ENCODE results near the gene PPP1R3F. TPM values are rescaled to one million over a fixed set of nuclear protein-coding genes. Genes with fewer than 3 reads are reported as not detected.

The PPP1R3F gene
- total RNA-seq, 4 donors from 2014 or later, result 4.2 to 10.7 (median 8.0) TPM

- H3K4me3 ChIP-seq, result no peak within 1 kb of the TSS
- H3K9me3 ChIP-seq, result no peaks in the 10 kb centered on the region
- H3K36me3 ChIP-seq, result no peaks in the 10 kb centered on the region
- intact Hi-C loops (cut with DNase I), result no loop called here
- TF ChIP-seq POLR2A (IDR thresholded peaks at IDR 0.05) (no peak), CTCF (IDR thresholded peaks at IDR 0.05) (no peak)
- H3K27ac ChIP-seq, result no peak within 1 kb of the TSS
- 71 to 80% methylated on average over 6 to 9 of the region's 9 CpGs for WGBS, 2 donors
- no peak for DNase-seq
- H3K4me1 ChIP-seq, result peaks cover 3 to 27% (median 4%) of the 10 kb centered on the region in 3 donors
- no peaks in the 10 kb centered on the region for H3K27me3 ChIP-seq
These were observed 36.4 kb upstream of the PPP1R3F start, which contains the start of gene CACNA1F for GRCh38 chrX:49233176-49233575. TSS of gene CACNA1F (minus strand) at chrX:49233340. CDS start at chrX:49233309, 31 bp downstream.

GRCh38 chrX:49233887-49234555 lies 35.6 kb upstream of the PPP1R3F start:
- no peak for DNase-seq
- Histone ChIP-seq H3K4me1 (peaks cover 3 to 27% (median 4%) of the 10 kb centered on the region in 3 donors), H3K4me3 (no peak overlapping the region), H3K27ac (no peak overlapping the region), H3K9me3 (no peaks in the 10 kb centered on the region), H3K27me3 (no peaks in the 10 kb centered on the region), H3K36me3 (no peaks in the 10 kb centered on the region)
- 44 to 83% methylated on average over 3 to 37 of the region's 56 CpGs for WGBS, 2 donors
- intact Hi-C loops (cut with DNase I), result no loop called here
- TF ChIP-seq POLR2A (IDR thresholded peaks at IDR 0.05) (no peak), CTCF (IDR thresholded peaks at IDR 0.05) (no peak)

- WGBS, 2 donors, result 69 to 88% methylated on average over 6 to 9 of the region's 9 CpGs
- Histone ChIP-seq H3K4me1 (peaks cover 0 to 14% (median 3%) of the 10 kb centered on the region in 3 donors), H3K36me3 (peaks cover 0 to 5% (median 0%) of the 10 kb centered on the region in 3 donors), H3K27ac (no peak overlapping the region), H3K4me3 (no peak overlapping the region), H3K9me3 (no peaks in the 10 kb centered on the region), H3K27me3 (no peaks in the 10 kb centered on the region)
- intact Hi-C loops (cut with DNase I), result no loop called here
- no peak for DNase-seq
- TF ChIP-seq POLR2A (IDR thresholded peaks at IDR 0.05), result no peak
- TF ChIP-seq CTCF (IDR thresholded peaks at IDR 0.05), result no peak
These were observed 32.5 kb upstream of the PPP1R3F start for GRCh38 chrX:49237060-49237459.

- peaks cover 0 to 14% (median 3%) of the 10 kb centered on the region in 3 donors for H3K4me1 ChIP-seq
- intact Hi-C loops (cut with DNase I), result no loop called here
- peaks cover 0 to 22% (median 0%) of the 10 kb centered on the region in 3 donors for H3K36me3 ChIP-seq
- H3K4me3 ChIP-seq, result no peak overlapping the region
- H3K27me3 ChIP-seq, result no peaks in the 10 kb centered on the region
- no peak for TF ChIP-seq CTCF (IDR thresholded peaks at IDR 0.05)
- TF ChIP-seq POLR2A (IDR thresholded peaks at IDR 0.05), result no peak
- no peaks in the 10 kb centered on the region for H3K9me3 ChIP-seq
- no peak for DNase-seq
- H3K27ac ChIP-seq, result no peak overlapping the region
- WGBS, 2 donors, result 60 to 75% methylated on average over 4 to 6 of the region's 7 CpGs
These were observed 30.9 kb upstream of the PPP1R3F start for GRCh38 chrX:49238735-49239134.

- no peaks in the 10 kb centered on the region for H3K27me3 ChIP-seq
- DNase-seq, result no peak
- no peak overlapping the region for H3K27ac ChIP-seq
- no peak overlapping the region for H3K4me3 ChIP-seq
- TF ChIP-seq POLR2A (IDR thresholded peaks at IDR 0.05), result no peak
- no peak for TF ChIP-seq CTCF (IDR thresholded peaks at IDR 0.05)
- H3K9me3 ChIP-seq, result no peaks in the 10 kb centered on the region
- H3K36me3 ChIP-seq, result peaks cover 0 to 57% (median 0%) of the 10 kb centered on the region in 3 donors
- no peaks in the 10 kb centered on the region for H3K4me1 ChIP-seq
- intact Hi-C loops (cut with DNase I), result no loop called here
- WGBS, 2 donors, result 70 to 79% methylated on average over 3 to 9 of the region's 12 CpGs
These were observed 27.0 kb upstream of the PPP1R3F start for GRCh38 chrX:49242545-49243066.

Measured in esophagus squamous epithelium (tissue), 5 donors.